ENCODE data around the gene CDH4.

DNA sequence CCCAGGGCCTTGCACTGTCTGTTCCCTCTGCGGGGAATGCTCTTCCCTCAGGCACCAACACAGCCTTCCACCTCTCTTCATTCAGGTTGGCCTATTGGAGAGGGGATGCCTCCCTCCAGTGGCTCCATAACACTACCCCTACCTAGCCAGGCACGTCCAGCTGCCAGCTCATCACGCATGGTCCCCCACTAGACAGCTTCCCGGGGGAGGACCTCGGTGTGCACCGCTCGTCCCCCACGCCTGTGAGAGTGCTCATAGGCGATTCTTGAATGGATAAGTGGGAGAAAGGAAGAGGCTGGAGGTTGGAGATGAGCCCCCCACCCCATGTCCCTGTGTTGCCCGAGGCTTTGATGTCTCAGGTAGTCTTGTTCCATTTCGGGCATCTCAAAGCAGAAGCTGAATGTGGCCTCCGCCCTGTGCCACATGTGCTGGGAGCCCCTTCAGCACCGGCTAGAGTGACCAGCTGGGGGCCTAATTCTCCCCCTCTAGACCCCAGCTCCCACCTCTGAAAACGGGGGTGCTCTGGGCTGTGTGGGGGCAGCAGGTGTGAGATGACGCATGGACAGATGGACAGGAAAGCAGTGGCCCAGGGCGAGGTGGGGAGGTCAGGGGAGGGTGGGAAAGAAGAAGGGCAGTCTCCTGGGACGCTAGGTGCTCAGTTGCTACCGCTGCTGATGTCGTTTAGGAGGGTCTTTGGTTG, 480.6 kb downstream of the CDH4 start:
- no peak for TF ChIP-seq POLR2A (IDR thresholded peaks at IDR 0.05)
- TF ChIP-seq, protein P1, sequence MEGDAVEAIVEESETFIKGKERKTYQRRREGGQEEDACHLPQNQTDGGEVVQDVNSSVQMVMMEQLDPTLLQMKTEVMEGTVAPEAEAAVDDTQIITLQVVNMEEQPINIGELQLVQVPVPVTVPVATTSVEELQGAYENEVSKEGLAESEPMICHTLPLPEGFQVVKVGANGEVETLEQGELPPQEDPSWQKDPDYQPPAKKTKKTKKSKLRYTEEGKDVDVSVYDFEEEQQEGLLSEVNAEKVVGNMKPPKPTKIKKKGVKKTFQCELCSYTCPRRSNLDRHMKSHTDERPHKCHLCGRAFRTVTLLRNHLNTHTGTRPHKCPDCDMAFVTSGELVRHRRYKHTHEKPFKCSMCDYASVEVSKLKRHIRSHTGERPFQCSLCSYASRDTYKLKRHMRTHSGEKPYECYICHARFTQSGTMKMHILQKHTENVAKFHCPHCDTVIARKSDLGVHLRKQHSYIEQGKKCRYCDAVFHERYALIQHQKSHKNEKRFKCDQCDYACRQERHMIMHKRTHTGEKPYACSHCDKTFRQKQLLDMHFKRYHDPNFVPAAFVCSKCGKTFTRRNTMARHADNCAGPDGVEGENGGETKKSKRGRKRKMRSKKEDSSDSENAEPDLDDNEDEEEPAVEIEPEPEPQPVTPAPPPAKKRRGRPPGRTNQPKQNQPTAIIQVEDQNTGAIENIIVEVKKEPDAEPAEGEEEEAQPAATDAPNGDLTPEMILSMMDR (IDR thresholded peaks at IDR 0.05) = no peak
